NT2/D1 (cell line): ENCODE measurements around the gene CACNG5.

Experiments
- DNase-seq: peaks from one replicate; pipeline ENCODE4 v3.0.0-alpha.2; 2011; ENCODE audit warnings: low read depth, low spot score
- H3K27me3 ChIP-seq: 2 replicates; pipeline ENCODE4 v1.6.0; 2011; ENCODE audit warnings: mild to moderate bottlenecking; ENCODE audit not compliant: insufficient read length, insufficient read depth
- H3K36me3 ChIP-seq: 2 replicates; pipeline ENCODE4 v1.6.1; 2011; ENCODE audit warnings: mild to moderate bottlenecking, low read length, mixed read lengths; ENCODE audit not compliant: insufficient read depth, insufficient read length
- H3K4me1 ChIP-seq: 2 replicates; pipeline ENCODE4 v1.5.1; 2011; ENCODE audit not compliant: insufficient read depth, insufficient read length
- H3K4me3 ChIP-seq: 2 replicates; pipeline ENCODE4 v1.5.1; 2011; ENCODE audit warnings: low read depth; ENCODE audit not compliant: insufficient read length
- H3K9ac ChIP-seq: 2 replicates; pipeline ENCODE4 v1.6.0; 2011; ENCODE audit warnings: low read depth; ENCODE audit not compliant: insufficient read length
- H3K9me3 ChIP-seq: 2 replicates; pipeline ENCODE4 v1.5.1; 2011; ENCODE audit warnings: mild to moderate bottlenecking, low read length; ENCODE audit not compliant: insufficient read depth
- SUZ12 ChIP-seq: IDR thresholded peaks from 2 replicates; pipeline ENCODE4 v1.6.1; 2011; ENCODE audit not compliant: insufficient read length, insufficient read depth; ENCODE audit errors: extremely low read depth
- YY1 ChIP-seq: IDR thresholded peaks from 2 replicates; pipeline ENCODE4 v1.6.1; 2011; ENCODE audit not compliant: insufficient read length, insufficient read depth
- ZNF274 ChIP-seq: IDR thresholded peaks from 2 replicates; pipeline ENCODE4 v1.6.1; 2011; ENCODE audit warnings: mild to moderate bottlenecking, low read depth, low read length

CACNG5 gene

GRCh38 chr17:66793814-66794213, 41.1 kb upstream of the CACNG5 start:
- H3K4me1 ChIP-seq: peaks cover 8% of the 10 kb centered on the region
- no peak for DNase-seq
- peaks cover 4% of the 10 kb centered on the region for H3K36me3 ChIP-seq
- no peak overlapping the region for H3K9ac ChIP-seq
- H3K27me3 ChIP-seq: no peaks in the 10 kb centered on the region
- no peaks in the 10 kb centered on the region for H3K9me3 ChIP-seq
- no peak for TF ChIP-seq ZNF274
- H3K4me3 ChIP-seq: no peak overlapping the region

GRCh38 chr17:66795486-66795885, 39.4 kb upstream of the CACNG5 start:
- TF ChIP-seq ZNF274: no peak
- TF ChIP-seq SUZ12: no peak
- TF ChIP-seq YY1: no peak
- Histone ChIP-seq H3K36me3 (no peaks in the 10 kb centered on the region), H3K9me3 (no peaks in the 10 kb centered on the region), H3K27me3 (no peaks in the 10 kb centered on the region), H3K9ac (no peak overlapping the region), H3K4me3 (no peak overlapping the region), H3K4me1 (peaks cover 8% of the 10 kb centered on the region)
- no peak for DNase-seq

DNA sequence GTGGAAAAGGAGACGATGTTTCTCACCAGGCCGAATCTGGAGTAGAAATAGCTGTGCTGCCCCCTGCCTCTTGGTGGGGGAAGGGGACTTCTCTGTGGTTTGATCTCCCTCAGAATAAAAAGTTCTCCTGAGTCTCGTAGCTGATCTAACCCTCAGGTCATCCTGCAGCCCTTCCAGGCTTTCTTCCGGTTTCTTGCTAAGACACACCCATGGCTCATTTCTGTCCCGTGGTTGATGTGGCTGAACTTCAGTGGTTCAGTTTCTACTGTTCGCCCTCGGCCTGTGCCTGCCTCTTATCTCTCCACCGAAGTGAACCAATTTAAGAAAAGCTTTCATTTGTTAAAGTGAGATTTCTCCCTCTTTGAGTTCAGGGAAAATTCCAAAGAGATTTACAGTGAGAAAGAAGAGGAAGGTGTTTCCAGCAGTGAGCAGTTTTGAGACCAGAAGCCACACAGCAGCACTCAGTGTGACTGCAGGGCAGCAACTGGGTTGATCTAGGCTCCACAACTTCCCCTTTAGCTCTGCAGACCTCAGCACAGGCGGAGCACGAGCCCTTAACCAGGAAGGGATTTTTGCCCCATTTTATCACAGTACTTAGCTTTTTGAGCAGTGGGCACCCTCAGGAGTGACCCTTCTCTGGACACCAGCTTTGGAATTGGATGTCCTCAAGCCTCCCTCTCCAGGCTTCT, 34.9 kb upstream of the CACNG5 start:
- Histone ChIP-seq H3K9me3 (no peaks in the 10 kb centered on the region), H3K27me3 (no peaks in the 10 kb centered on the region), H3K4me1 (peaks cover 11% of the 10 kb centered on the region), H3K36me3 (no peaks in the 10 kb centered on the region), H3K4me3 (no peak overlapping the region), H3K9ac (no peak overlapping the region)
- no peak for DNase-seq
- TF ChIP-seq ZNF274 (no peak), SUZ12 (no peak), YY1 (no peak)

- H3K4me3 ChIP-seq: no peak overlapping the region
- TF ChIP-seq ZNF274: no peak
- no peak for TF ChIP-seq SUZ12
- no peak for TF ChIP-seq YY1
- peak overlapping the region; percentile 68 for H3K9ac ChIP-seq
- no peaks in the 10 kb centered on the region for H3K36me3 ChIP-seq
- no peaks in the 10 kb centered on the region for H3K9me3 ChIP-seq
- no peaks in the 10 kb centered on the region for H3K27me3 ChIP-seq
- H3K4me1 ChIP-seq: peaks cover 17% of the 10 kb centered on the region
- peak; percentile 64 for DNase-seq
Measured at GRCh38 chr17:66803474-66803951, 31.4 kb upstream of the CACNG5 start.

DNA sequence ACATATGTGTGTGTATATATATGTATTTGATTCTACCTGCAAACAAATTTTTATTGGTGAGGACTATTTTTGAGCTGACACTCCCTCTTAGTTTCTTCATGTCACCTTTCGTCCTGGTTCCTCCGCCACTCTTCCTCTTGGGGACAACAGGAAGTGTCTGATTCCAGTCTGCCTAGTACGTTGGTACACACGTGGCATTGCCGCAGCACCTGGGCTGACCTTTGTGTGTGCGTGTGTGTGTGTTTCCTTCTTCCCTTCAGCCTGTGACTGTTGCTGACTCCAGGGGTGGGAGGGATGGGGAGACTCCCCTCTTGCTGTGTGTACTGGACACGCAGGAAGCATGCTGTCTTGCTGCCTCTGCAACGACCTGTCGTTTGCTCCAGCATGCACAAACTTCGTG, 29.4 kb upstream of the CACNG5 start:
- DNase-seq: no peak
- Histone ChIP-seq H3K27me3 (no peaks in the 10 kb centered on the region), H3K9ac (no peak overlapping the region), H3K4me3 (no peak overlapping the region), H3K36me3 (no peaks in the 10 kb centered on the region), H3K4me1 (peaks cover 14% of the 10 kb centered on the region), H3K9me3 (no peaks in the 10 kb centered on the region)
- TF ChIP-seq YY1: no peak
- no peak for TF ChIP-seq SUZ12
- TF ChIP-seq ZNF274: no peak

DNA sequence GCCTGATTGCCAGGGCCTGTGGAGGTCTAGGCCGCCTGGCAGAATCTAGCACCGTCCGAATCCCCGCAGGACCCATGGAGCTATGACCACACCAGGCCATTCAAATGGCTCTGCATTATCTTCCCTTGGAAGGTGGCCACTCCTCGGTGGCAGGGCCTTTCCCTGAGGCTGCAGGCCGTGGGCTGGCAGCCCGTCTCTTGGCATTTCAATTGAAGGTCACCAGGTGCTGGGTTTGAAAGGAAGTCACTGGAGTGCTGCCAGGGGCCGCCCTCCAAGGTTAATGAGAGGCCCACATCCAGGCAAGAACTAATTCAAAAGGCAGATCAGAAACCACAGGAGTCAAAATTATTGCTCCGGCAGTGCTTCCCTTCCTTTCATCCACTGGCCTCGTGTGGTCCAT, 27.7 kb upstream of the CACNG5 start:
- no peak for DNase-seq
- TF ChIP-seq SUZ12 (no peak), ZNF274 (no peak), YY1 (no peak)

GRCh38 chr17:66809408-66809807, 25.5 kb upstream of the CACNG5 start:
- H3K4me3 ChIP-seq: no peak overlapping the region
- DNase-seq: no peak
- H3K36me3 ChIP-seq: no peaks in the 10 kb centered on the region
- TF ChIP-seq SUZ12 (no peak), YY1 (no peak), ZNF274 (no peak)
- peaks cover 6% of the 10 kb centered on the region for H3K4me1 ChIP-seq
- H3K9me3 ChIP-seq: no peaks in the 10 kb centered on the region
- no peak overlapping the region for H3K9ac ChIP-seq
- H3K27me3 ChIP-seq: no peaks in the 10 kb centered on the region

More for the DNA sequence above, 27.7 kb upstream of the CACNG5 start:
- Histone ChIP-seq H3K27me3 (no peaks in the 10 kb centered on the region), H3K4me1 (peaks cover 14% of the 10 kb centered on the region), H3K9ac (no peak overlapping the region), H3K4me3 (no peak overlapping the region), H3K9me3 (no peaks in the 10 kb centered on the region), H3K36me3 (no peaks in the 10 kb centered on the region)
